CD4-positive, alpha-beta T cell treated with Interleukin-15 for 4 hours (primary cell): Measurements from ENCODE around the gene C17orf78.
"Not testable (repeated sequence)": the region's sequence is repeated elsewhere in the genome, so short reads cannot be mapped to it uniquely, and the experiment has no call there.

Experiments used
- DNase-seq: peaks from one replicate; pipeline ENCODE4 v3.0.0-alpha.2; 2020; ENCODE audit warnings: low spot score

C17orf78 gene

GRCh38 chr17:37386462-37386861 lies 10.7 kb downstream of the C17orf78 start:
- DNase-seq = no peak

- DNase-seq = no peak
These were observed 12.5 kb downstream of the C17orf78 start for GRCh38 chr17:37388266-37388665.

DNA sequence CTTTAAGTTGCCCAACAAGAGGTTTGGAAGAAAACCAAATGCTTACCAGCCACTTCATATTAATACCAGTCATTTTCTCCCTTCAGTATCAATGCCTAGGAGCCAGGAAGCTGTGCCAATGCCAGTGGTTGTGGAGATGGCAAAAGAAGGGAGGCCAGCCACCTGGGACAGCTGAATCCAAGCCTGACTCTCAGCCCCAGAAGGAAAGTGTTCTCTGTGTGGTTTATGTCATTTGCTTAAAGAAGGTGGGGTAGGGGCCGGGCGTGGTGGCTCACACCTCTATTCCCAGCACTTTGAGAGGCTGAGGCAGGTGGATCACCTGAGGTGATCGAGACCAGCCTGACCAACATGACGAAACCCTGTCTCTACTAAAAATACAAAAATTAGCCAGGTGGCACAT lies 13.4 kb downstream of the C17orf78 start:
- no peak for DNase-seq

DNA sequence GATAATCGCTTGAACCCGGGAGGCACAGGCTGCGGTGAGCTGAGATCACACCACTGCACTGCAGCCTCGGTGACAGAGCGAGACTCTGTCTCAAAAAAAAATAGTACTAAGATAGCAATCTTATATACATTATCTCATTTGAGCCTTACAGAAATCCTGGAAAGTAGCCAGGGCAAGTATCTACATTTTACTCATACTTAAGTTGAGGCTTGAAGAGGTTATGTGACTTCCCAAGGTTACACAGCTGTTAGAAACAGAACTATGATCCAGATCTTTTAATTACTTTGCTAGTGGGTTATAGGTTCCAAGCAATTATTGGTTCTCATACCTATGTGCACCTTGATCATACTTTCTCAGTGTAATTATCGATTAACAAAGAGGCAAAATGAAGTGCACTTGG lies 15.4 kb downstream of the C17orf78 start:
- DNase-seq = no peak

DNA sequence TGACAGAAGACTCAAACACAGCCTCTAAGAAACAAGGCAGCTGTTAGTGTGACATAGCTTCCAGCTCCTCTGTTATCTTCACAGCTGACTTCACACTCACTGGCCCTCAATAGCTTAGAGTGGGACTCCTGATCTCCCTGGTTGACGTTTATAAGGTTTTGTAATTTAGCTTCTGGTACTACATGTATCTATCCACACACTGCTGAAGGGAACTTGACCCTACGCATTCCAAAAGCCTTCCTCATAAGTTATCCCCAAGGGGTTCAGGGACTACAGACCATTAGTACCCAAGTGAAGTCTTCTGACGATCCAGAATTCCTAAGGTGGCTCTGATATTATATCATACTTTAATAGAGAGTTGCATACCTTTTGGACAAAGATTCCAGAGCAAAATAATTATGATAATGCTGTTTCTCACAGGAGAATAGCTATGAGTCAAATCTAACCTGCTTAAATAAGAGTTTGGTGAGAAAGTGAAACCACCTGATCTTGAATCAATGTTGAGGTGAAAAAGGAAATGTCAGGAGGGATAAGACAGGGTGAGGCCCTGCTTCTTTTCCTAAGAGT lies 16.3 kb downstream of the C17orf78 start:
- no peak for DNase-seq

DNA sequence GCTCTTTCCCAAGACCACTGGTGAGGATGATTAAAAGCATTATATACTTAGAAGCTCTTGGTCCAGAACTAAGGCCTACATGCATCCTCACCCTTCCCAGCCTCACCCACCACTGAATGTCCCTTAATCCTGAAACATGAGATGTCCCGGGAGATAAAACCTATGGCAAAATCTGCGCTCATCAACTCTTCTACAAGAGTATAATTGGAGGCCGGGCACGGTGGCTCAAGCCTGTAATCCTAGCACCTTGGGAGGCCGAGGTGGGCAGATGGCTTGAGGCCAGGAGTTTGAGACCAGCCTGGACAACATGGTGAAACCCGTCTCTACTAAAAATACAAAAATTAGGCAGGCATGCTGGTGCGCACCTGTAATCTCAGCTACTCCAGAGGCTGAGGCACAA lies 17.6 kb downstream of the C17orf78 start:
- DNase-seq = no peak

GRCh38 chr17:37399265-37399803 lies 23.5 kb downstream of the C17orf78 start:
- DNase-seq = no peak

DNA sequence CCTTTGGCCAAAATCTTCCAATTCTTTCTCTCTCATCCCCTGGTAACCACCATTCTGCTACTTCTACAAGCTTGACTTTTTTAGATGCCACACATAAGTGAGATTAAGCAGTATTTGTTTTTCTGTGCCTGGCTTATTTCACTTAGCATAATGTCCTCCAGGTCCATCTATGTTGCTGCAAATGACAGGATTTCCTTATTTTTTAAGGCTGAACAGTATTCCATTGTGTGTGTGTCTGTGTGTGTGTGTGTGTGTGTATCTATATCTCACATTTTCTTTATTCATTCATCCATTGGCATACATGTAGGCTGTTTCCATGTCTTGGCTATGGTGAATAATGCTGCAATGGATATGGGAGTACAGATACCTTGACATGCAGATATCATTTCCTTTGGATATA lies 24.7 kb downstream of the C17orf78 start:
- DNase-seq = no peak

DNA sequence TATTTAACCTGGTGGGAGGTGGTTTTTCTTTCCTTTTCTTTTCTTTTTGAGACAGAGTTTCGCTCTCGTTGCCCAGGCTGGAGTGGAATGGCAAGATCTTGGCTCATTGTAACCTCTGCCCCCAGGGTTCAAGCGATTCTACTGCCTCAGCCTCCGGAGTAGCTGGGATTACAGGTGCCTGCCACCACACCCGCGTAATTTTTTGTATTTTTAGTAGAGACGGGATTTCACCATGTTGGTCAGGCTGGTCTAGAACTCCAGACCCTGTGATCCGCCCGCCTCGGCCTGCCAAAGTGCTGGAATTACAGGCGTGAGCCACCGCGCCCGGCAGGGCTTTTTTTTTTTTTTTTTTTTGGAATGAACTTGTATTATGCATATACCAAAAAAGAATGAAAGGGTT lies 29.7 kb downstream of the C17orf78 start:
- DNase-seq = not testable (repeated sequence)

DNA sequence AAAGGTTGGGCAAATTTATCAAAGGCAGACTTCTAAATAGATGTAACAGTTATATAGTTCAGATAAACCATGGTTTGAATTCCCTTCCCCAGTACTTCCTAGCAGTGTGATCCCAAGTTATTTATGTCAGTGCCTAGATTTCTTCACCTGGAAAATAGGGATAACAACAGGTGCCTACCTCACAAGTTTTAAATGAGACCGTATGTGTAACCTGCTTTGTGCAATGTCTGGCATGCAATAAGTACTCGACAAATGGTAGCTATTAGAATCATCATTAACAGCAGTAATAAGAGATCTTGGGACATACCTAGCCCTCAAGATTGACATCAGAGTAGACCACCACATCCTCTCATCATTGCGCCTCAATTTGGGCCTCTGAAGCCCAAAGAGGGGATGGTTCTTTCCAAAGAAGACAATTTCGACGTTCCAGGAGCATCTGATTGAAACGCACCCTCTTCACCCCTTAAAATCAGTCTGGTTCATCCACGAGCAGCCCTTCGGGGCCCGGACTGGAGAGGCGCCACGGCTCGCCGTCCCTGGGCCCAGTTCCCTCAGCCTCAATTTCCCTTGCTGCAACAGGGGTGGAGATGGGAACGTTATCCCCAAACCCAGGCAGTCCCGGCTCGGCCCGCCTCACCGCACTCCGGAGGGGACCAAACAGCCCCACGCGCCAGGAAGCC lies 30.3 kb downstream of the C17orf78 start:
- DNase-seq = no peak

- DNase-seq = peak; percentile 68
These were observed 31.1 kb downstream of the C17orf78 start, which contains the start of the genes ACACA and TADA2A for GRCh38 chr17:37406635-37407461. ACACA (minus strand) TSS chr17:37406836; CDS start chr17:37406299, 537 bp downstream. TADA2A (plus strand) TSS chr17:37406886; CDS start chr17:37411366, 4,480 bp downstream.

DNA sequence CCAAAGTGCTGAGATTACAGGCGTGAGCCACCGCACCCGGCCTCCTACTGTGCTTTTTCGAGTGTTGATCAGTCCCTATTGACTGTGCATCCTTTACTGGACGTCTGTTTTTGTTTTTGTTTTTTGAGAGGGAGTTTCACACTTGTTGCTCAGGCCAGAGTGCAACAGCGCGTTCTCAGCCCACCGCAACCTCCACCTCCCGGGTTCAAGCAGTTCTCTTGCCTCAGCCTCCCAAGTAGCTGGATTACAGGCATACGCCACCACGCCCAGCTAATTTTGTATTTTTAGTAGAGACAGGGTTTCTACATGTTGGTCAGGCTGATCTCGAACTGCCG lies 32.3 kb downstream of the C17orf78 start:
- DNase-seq = not testable (repeated sequence)

DNA sequence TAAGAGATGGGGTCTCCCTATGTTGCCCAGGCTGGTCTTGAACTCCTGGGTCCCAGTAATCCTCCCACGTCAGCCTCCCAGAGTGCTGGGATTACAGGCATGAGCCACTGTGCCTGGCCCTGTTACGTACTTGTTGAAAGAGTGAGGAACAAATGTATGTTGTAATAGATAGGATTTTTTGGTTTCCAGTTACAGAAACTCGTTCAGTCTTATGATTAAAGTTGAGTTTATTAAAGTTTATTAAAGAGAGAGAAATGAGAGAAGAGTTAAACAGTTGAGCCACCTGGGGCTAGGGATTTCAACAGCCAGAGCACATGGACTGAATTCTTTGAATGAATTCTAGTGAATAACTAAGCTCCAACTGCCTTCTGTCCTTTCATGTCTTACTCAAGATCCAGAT lies 34.6 kb downstream of the C17orf78 start:
- DNase-seq = no peak

DNA sequence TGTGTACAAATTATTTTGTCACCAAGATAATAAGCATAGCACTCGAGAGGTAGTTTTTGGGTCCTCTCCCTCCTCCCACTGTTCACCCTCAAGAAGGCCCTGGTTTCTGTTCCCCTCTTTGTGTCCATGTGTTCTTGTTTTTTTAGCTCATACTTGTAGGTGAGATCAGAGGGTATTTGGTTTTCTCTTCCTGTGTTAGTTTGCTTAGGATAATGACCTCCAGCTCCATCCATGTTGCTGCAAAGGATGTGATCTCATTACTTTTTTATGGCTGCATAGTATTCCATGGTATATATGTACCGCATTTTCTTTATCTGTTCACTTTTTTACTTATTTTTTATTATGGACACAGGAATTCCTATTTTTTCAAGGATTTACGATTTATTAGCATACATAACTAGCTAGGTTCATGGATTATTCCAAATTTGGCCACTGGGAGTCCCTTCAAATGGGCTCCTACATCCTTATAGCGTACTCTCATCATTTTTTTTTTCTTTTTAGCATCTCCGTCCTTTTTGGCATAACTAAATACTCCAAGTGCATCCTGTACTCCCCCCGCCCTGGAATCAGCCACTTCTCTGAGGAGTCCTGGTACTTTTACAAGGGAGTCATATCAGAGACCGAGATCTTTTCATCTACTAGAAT lies 38.2 kb downstream of the C17orf78 start:
- no peak for DNase-seq

- DNase-seq = no peak
These were observed 42.1 kb downstream of the C17orf78 start for GRCh38 chr17:37417852-37418251.

- DNase-seq = no peak
These were observed 47.3 kb downstream of the C17orf78 start for GRCh38 chr17:37422971-37423625.

GRCh38 chr17:37425268-37425667 lies 49.5 kb downstream of the C17orf78 start:
- DNase-seq = no peak

DNA sequence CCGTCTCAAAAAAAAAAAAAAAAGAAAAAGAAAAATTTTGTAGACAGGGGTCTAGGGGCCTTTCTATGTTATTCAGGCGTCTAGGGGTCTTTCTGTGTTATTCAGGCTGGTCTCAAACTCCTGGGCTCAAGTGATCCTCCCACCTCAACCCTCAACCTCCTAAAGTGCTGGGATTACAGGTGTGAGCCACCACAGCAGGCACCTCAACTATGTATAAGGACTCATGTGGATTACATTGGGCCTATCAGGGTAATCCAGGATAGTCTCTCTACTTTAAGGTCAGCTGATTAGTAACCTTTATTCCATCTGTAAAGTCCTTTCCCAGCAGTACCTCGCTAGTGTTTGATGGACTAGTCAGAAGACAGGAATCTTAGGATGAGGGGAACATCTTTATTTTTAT lies 53.3 kb downstream of the C17orf78 start:
- no peak for DNase-seq

GRCh38 chr17:37429453-37429852 lies 53.7 kb downstream of the C17orf78 start:
- no peak for DNase-seq

DNA sequence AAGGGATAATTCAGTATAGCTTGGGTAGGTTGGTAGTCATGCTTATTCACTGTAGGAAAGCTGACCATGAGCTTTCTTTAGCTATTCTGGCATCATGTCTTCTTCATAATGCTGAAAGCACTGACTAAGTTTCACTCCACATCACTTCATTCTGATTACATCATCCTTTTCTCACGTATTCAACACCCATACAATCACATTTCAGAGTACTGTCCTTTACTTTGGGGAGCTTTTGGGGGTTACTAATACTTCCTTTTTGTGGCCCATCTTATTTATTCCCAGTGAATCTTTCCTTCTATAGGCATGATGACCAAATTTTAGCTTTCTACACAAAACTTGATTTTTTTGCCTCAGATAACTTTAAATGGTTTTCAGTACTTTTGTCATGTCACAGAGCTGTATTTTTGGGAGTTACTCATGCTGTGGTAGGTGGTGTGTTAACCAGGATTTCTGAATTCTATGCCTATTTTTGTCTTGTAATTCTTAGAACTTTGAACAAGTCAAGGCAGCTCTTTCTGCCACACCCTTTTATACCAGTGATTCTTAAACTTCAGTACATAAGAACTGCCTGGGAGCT lies 54.4 kb downstream of the C17orf78 start:
- peak; percentile 3 for DNase-seq

DNA sequence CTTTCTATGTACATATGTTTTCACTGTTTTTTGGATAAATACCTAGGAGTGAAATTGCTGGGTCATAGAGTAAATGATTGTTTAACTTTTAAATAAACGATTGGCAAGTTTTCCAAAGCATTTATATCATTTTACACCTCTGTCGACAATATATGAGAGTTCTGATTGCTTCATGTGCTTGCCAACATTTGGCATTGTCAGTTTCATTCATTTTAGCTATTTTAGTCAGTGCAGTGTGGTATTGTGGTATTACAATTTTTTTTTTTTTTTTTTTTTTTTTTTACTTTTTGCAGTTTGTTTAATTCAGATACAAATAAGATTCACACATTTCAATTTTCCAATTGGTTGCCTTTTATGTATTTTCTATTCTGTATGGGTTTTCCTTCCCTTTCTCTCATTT lies 56.9 kb downstream of the C17orf78 start:
- DNase-seq = no peak
